ENCODE data around the gene CFAP92.
A peak's percentile ranks its signal among the peaks of the same experiment; 100 is the strongest.
"Not testable (repeated sequence)": the region's sequence is repeated elsewhere in the genome, so short reads cannot be mapped to it uniquely, and the experiment has no call there.

CFAP92 gene

GRCh38 chr3:128935922-128936321, 58.0 kb downstream of the CFAP92 start:
- no peak for DNase-seq

- no peak for DNase-seq
Measured at GRCh38 chr3:128933922-128934253, 60.0 kb downstream of the CFAP92 start.

- no peak for DNase-seq
Measured at GRCh38 chr3:128933213-128933921, 60.5 kb downstream of the CFAP92 start.

- DNase-seq = no peak
Measured at GRCh38 chr3:128932516-128933212, 61.2 kb downstream of the CFAP92 start.

- DNase-seq = no peak
Measured at GRCh38 chr3:128931046-128931445, 62.8 kb downstream of the CFAP92 start.

- DNase-seq = no peak
Measured at GRCh38 chr3:128929364-128929763, 64.5 kb downstream of the CFAP92 start.

- DNase-seq = not testable (repeated sequence)
Measured at GRCh38 chr3:128923986-128924385, 69.9 kb downstream of the CFAP92 start.

GRCh38 chr3:128923576-128923975, 70.3 kb downstream of the CFAP92 start:
- DNase-seq = no peak

GRCh38 chr3:128922804-128923459, 70.9 kb downstream of the CFAP92 start:
- peak; percentile 8 for DNase-seq

- no peak for DNase-seq
Measured at GRCh38 chr3:128919988-128920387, 73.9 kb downstream of the CFAP92 start.

GRCh38 chr3:128917291-128917690, 76.6 kb downstream of the CFAP92 start:
- DNase-seq = no peak

GRCh38 chr3:128914966-128915645, 78.8 kb downstream of the CFAP92 start:
- DNase-seq = no peak

GRCh38 chr3:128911911-128912310, 82.0 kb downstream of the CFAP92 start:
- DNase-seq = no peak

GRCh38 chr3:128910006-128910405, 83.9 kb downstream of the CFAP92 start:
- DNase-seq = no peak

- no peak for DNase-seq
Measured at GRCh38 chr3:128908951-128909350, 84.9 kb downstream of the CFAP92 start.

GRCh38 chr3:128907706-128908445, 86.0 kb downstream of the CFAP92 start:
- no peak for DNase-seq

GRCh38 chr3:128906804-128907525, 86.9 kb downstream of the CFAP92 start:
- no peak for DNase-seq

GRCh38 chr3:128906031-128906803, 87.7 kb downstream of the CFAP92 start:
- DNase-seq = no peak

GRCh38 chr3:128903501-128903900, 90.4 kb downstream of the CFAP92 start:
- DNase-seq = no peak

- DNase-seq = no peak
Measured at GRCh38 chr3:128902426-128902825, 91.5 kb downstream of the CFAP92 start.

All from right kidney (tissue), 1 donor.